Lower lobe of right lung (tissue), 2 donors: Measurements from ENCODE around the gene DDX23. TPM values are rescaled to one million over a fixed set of nuclear protein-coding genes. Genes with fewer than 3 reads are reported as not detected.
"Not testable (repeated sequence)": the region's sequence is repeated elsewhere in the genome, so short reads cannot be mapped to it uniquely, and the experiment has no call there.

ENCODE experiments used
- ATAC-seq, 2 donors: fragments of 200-7000 bp; cut with Tn5 transposase; one replicate each; pipeline ENCODE4 v1.9.1; 2020 to 2022; ENCODE audit warnings: mild to moderate bottlenecking in 2 of 2, moderate library complexity in 2 of 2
- DNase-seq: peaks from one replicate; pipeline ENCODE4 v3.0.0-alpha.2; 2020
- H3K27ac ChIP-seq: fragments of 200-600 bp; one replicate; pipeline ENCODE4 v1.8.0; 2022
- H3K27me3 ChIP-seq: fragments of 200-600 bp; one replicate; pipeline ENCODE4 v1.8.0; 2022; ENCODE audit warnings: low read depth
- H3K36me3 ChIP-seq: fragments of 200-600 bp; one replicate; pipeline ENCODE4 v1.8.0; 2022; ENCODE audit warnings: mild to moderate bottlenecking
- H3K4me1 ChIP-seq: fragments of 200-600 bp; one replicate; pipeline ENCODE4 v1.8.0; 2022
- H3K4me3 ChIP-seq: fragments of 200-600 bp; one replicate; pipeline ENCODE4 v1.8.0; 2022; ENCODE audit warnings: mild to moderate bottlenecking
- H3K9me3 ChIP-seq: fragments of 200-600 bp; one replicate; pipeline ENCODE4 v1.8.0; 2022
- CTCF ChIP-seq: fragments of 200-600 bp; IDR thresholded peaks from one replicate; pipeline ENCODE4 v1.8.0; 2022; ENCODE audit warnings: antibody characterized with exemption, mild to moderate bottlenecking
- intact Hi-C: fragments of 100-400 bp; cut with DNase I; formaldehyde crosslinking; loops from one replicate; pipeline ENCODE4 v1.11.0; 2022
- total RNA-seq: library from RNA; stranded (reverse); fragmentation: NEBNext Ultra II Directional; extraction: Animal tissue kit (Norgen Biotek cat#: 25700); gene quantifications from one replicate; pipeline ENCODE4 v1.2.1, GENCODE V29; 2021
- donor health status: DM: no; HTN: yes; CAD: no; lungs with severe emphysema.

DDX23 gene
- total RNA-seq, 1 donor from 2014 or later = 76.8 TPM

GRCh38 chr12:48861111-48861510 lies 9.1 kb upstream of the DDX23 start:
- no peak for ATAC-seq
- Histone ChIP-seq H3K36me3 (peaks cover 20% of the 10 kb centered on the region), H3K4me3 (no peak overlapping the region), H3K27me3 (no peaks in the 10 kb centered on the region), H3K4me1 (peaks cover 20% of the 10 kb centered on the region), H3K27ac (no peak overlapping the region), H3K9me3 (no peaks in the 10 kb centered on the region)
- intact Hi-C loops = no loop called here
- DNase-seq = no peak
- no peak for TF ChIP-seq CTCF

- peaks cover 14% of the 10 kb centered on the region for H3K4me1 ChIP-seq
- DNase-seq, H3K27ac ChIP-seq, H3K27me3 ChIP-seq, H3K9me3 ChIP-seq, intact Hi-C loops, H3K4me3 ChIP-seq, ATAC-seq: not testable (repeated sequence)
- H3K36me3 ChIP-seq = peaks cover 20% of the 10 kb centered on the region
These were observed 8.3 kb upstream of the DDX23 start for GRCh38 chr12:48860236-48860635.

- ATAC-seq (no peak), DNase-seq (no peak)
- Histone ChIP-seq H3K9me3 (no peaks in the 10 kb centered on the region), H3K27ac (no peak overlapping the region), H3K36me3 (peaks cover 20% of the 10 kb centered on the region), H3K4me1 (peaks cover 8% of the 10 kb centered on the region), H3K27me3 (no peaks in the 10 kb centered on the region), H3K4me3 (no peak overlapping the region)
- intact Hi-C loops = no loop called here
- TF ChIP-seq CTCF = no peak
These were observed 7.6 kb upstream of the DDX23 start for GRCh38 chr12:48859607-48860006.

GRCh38 chr12:48858043-48858442 lies 6.1 kb upstream of the DDX23 start:
- DNase-seq = no peak
- Histone ChIP-seq H3K4me3 (no peak overlapping the region), H3K9me3 (no peaks in the 10 kb centered on the region), H3K27me3 (no peaks in the 10 kb centered on the region), H3K27ac (no peak overlapping the region), H3K4me1 (peaks cover under 1% of the 10 kb centered on the region), H3K36me3 (peaks cover 20% of the 10 kb centered on the region)
- TF ChIP-seq CTCF = no peak
- intact Hi-C loops = no loop called here
- ATAC-seq = no peak

GRCh38 chr12:48857278-48857994 lies 5.5 kb upstream of the DDX23 start:
- intact Hi-C loops = no loop called here

More at GRCh38 chr12:48857278-48857994, 5.5 kb upstream of the DDX23 start:
- Histone ChIP-seq H3K4me1 (peaks cover 7% of the 10 kb centered on the region), H3K9me3 (no peaks in the 10 kb centered on the region), H3K36me3 (peaks cover 20% of the 10 kb centered on the region), H3K27me3 (no peaks in the 10 kb centered on the region), H3K4me3 (no peak overlapping the region), H3K27ac (no peak overlapping the region)
- ATAC-seq = no peak
- no peak for DNase-seq
- TF ChIP-seq CTCF = no peak
